Suprapubic skin (tissue), 3 donors: Measurements from ENCODE around the gene TNFRSF9.

ENCODE experiments used
- CTCF ChIP-seq, 2 donors: fragments of 200-600 bp in 1 of 2; fragments of 450-650 bp in 1 of 2; sonication (generic) in 1 of 2; IDR thresholded peaks; one replicate each; pipeline ENCODE4 v1.5.1; 2016 to 2019; ENCODE audit warnings: antibody characterized with exemption in 2 of 2, mild to moderate bottlenecking in 1 of 2, moderate library complexity in 1 of 2
- POLR2AphosphoS5 ChIP-seq, 3 donors: sonication (generic); formaldehyde crosslinking; IDR thresholded peaks; one replicate each; pipeline ENCODE4 v1.6.1; 2017; ENCODE audit warnings: antibody characterized with exemption in 3 of 3

DNA sequence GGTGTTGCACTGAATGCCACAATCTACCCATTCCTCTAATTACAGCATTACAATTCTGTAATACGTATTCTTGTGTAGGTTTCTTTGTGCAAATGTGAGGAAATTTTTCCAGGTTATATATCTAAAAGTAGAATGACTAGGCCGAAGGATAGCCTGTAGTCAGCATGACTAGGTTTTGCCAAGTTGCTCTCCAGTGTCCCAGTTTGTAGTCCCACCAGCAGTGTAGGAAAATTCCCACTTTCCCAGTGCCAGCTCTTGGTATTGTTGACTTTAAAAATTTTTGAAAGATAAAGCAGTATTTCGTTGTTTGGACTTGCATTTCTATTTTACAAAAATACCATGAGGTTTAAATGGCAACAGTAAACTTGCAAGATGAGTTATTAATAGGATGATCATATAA is 23.8 kb upstream of the TNFRSF9 start:
- TF ChIP-seq POLR2AphosphoS5 (IDR thresholded peaks at IDR 0.05), result no peak
- TF ChIP-seq CTCF (IDR thresholded peaks at IDR 0.05), result no peak
